ENCODE results near the gene NOS3.
A peak's percentile ranks its signal among the peaks of the same experiment; 100 is the strongest.
"Not testable (repeated sequence)": the region's sequence is repeated elsewhere in the genome, so short reads cannot be mapped to it uniquely, and the experiment has no call there.

NOS3 gene

GRCh38 chr7:151000897-151001495 lies 10.2 kb downstream of the NOS3 start:
- no peak for DNase-seq (ENCODE audit: low read depth)

- DNase-seq (ENCODE audit: low read depth), result no peak
These were observed 10.7 kb downstream of the NOS3 start for GRCh38 chr7:151001546-151001945.

- DNase-seq (ENCODE audit: low read depth), result no peak
These were observed 12.8 kb downstream of the NOS3 start for GRCh38 chr7:151003572-151003971.

GRCh38 chr7:151005566-151005965 lies 14.7 kb downstream of the NOS3 start:
- DNase-seq (ENCODE audit: low read depth), result no peak

GRCh38 chr7:151006590-151007300 lies 15.9 kb downstream of the NOS3 start:
- DNase-seq (ENCODE audit: low read depth), result no peak

GRCh38 chr7:151007469-151007898 lies 16.7 kb downstream of the NOS3 start:
- DNase-seq (ENCODE audit: low read depth), result no peak

- DNase-seq (ENCODE audit: low read depth), result no peak
These were observed 17.3 kb downstream of the NOS3 start for GRCh38 chr7:151008143-151008510.

GRCh38 chr7:151008511-151009323 lies 17.9 kb downstream of the NOS3 start:
- peak; percentile 86 for DNase-seq (ENCODE audit: low read depth)

GRCh38 chr7:151009327-151010036 lies 18.7 kb downstream of the NOS3 start:
- no peak for DNase-seq (ENCODE audit: low read depth)

- no peak for DNase-seq (ENCODE audit: low read depth)
These were observed 19.2 kb downstream of the NOS3 start for GRCh38 chr7:151010037-151010306.

GRCh38 chr7:151010307-151011096 lies 19.7 kb downstream of the NOS3 start:
- DNase-seq (ENCODE audit: low read depth), result no peak

GRCh38 chr7:151011097-151011409 lies 20.2 kb downstream of the NOS3 start:
- no peak for DNase-seq (ENCODE audit: low read depth)

- not testable (repeated sequence) for DNase-seq (ENCODE audit: low read depth)
These were observed 20.8 kb downstream of the NOS3 start for GRCh38 chr7:151011616-151012015.

- DNase-seq (ENCODE audit: low read depth), result no peak
These were observed 21.3 kb downstream of the NOS3 start for GRCh38 chr7:151012031-151012692.

GRCh38 chr7:151012911-151013347 lies 22.1 kb downstream of the NOS3 start:
- DNase-seq (ENCODE audit: low read depth), result no peak

- DNase-seq (ENCODE audit: low read depth), result no peak
These were observed 22.5 kb downstream of the NOS3 start for GRCh38 chr7:151013356-151013732.

GRCh38 chr7:151013733-151014497 lies 23.1 kb downstream of the NOS3 start:
- DNase-seq (ENCODE audit: low read depth), result peak; percentile 84

- DNase-seq (ENCODE audit: low read depth), result no peak
These were observed 24.1 kb downstream of the NOS3 start for GRCh38 chr7:151014950-151015349.

GRCh38 chr7:151015967-151016366 lies 25.1 kb downstream of the NOS3 start:
- DNase-seq (ENCODE audit: low read depth), result no peak

- DNase-seq (ENCODE audit: low read depth), result no peak
These were observed 25.7 kb downstream of the NOS3 start for GRCh38 chr7:151016505-151016904.

- DNase-seq (ENCODE audit: low read depth), result no peak
These were observed 26.1 kb downstream of the NOS3 start for GRCh38 chr7:151016942-151017341.

Data from activated T-cell treated with anti-CD3 and anti-CD28 coated beads for 48 hours (primary cell).